Vagina (tissue), 2 donors: Measurements from ENCODE around the gene MPZL3. TPM values are rescaled to one million over a fixed set of nuclear protein-coding genes. Genes with fewer than 3 reads are reported as not detected.

Experiments
- DNase-seq, 2 donors: peaks; one replicate each; pipeline ENCODE4 v3.0.0-alpha.2; 2017; ENCODE audit errors: extremely low spot score in 2 of 2
- H3K27ac ChIP-seq: fragments of 200-600 bp; sonication (generic); one replicate; pipeline ENCODE4 v1.5.1; 2019
- H3K27me3 ChIP-seq: fragments of 200-600 bp; sonication (generic); one replicate; pipeline ENCODE4 v1.5.1; 2019
- H3K36me3 ChIP-seq, 2 donors: fragments of 200-600 bp; sonication (generic); one replicate each; pipeline ENCODE4 v1.5.1; 2017 to 2019
- H3K4me1 ChIP-seq: fragments of 200-600 bp; sonication (generic); one replicate; pipeline ENCODE4 v1.5.1; 2019
- H3K4me3 ChIP-seq, 2 donors: fragments of 200-600 bp; sonication (generic); 1 replicate in 1 of 2; 2 replicates in 1 of 2; pipeline ENCODE4 v1.5.1; 2016 to 2019
- H3K9me3 ChIP-seq: fragments of 200-600 bp; sonication (generic); one replicate; pipeline ENCODE4 v1.5.1; 2019
- POLR2A ChIP-seq, 2 donors: fragments of 450-650 bp; IDR thresholded peaks; one replicate each; pipeline ENCODE4 v1.6.1; 2017; ENCODE audit warnings: antibody characterized with exemption in 2 of 2, mild to moderate bottlenecking in 2 of 2, moderate library complexity in 2 of 2
- POLR2AphosphoS5 ChIP-seq, 2 donors: sonication (generic); formaldehyde crosslinking; IDR thresholded peaks; one replicate each; pipeline ENCODE4 v1.9.0; 2017; ENCODE audit warnings: antibody characterized with exemption in 2 of 2, mild to moderate bottlenecking in 2 of 2, low read depth in 1 of 2; ENCODE audit not compliant: insufficient read depth in 1 of 2
- intact Hi-C: fragments of 100-400 bp; cut with DNase I; formaldehyde crosslinking; loops from one replicate; pipeline ENCODE4 v1.15.1; 2023
- total RNA-seq: library from RNA; depleted of rRNA; stranded (reverse); fragments of >200 nt; gene quantifications from one replicate; pipeline ENCODE4 v1.2.3, GENCODE V29; 2016
- TF ChIP-seq, protein P1 (sequence below), 3 experiments: fragments of 450-650 bp in 2 of 3; fragments of 200-600 bp in 1 of 3; sonication (generic) in 1 of 3; IDR thresholded peaks; one replicate each; pipeline ENCODE4 v1.5.1; 2017 to 2019; ENCODE audit warnings: antibody characterized with exemption in 3 of 3, mild to moderate bottlenecking in 2 of 3, moderate library complexity in 2 of 3

The MPZL3 gene
- total RNA-seq, 1 donor from 2014 or later = 9.1 TPM

DNA sequence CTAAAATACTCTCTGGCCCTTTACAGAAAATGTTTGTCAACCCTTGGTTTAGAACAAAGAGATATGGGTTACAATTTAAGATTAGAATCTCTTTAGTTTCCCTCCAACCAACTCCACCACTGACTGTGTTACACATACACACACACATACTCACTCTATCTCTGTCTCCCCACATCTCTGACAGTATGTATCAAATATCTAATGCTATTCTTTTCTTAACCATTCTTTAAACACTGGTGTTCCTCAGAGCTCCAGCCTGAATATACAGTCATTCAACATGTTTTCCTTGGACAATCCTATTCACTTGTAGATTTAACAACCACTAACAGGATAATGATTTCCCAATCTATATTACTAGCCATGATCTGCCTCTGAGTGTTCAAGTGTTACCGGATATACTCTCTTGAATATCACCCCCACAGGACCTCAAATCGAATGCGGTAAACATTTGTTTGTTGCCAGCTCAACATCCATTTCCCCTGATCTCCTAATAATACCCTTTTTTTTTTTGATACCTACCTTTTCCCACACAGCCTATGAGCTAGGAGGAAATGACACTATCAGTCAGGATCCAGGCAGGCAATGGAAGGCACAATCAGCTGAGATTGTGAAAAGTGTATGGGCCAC lies 6.1 kb downstream of the MPZL3 start:
- H3K4me1 ChIP-seq = peaks cover 18% of the 10 kb centered on the region
- intact Hi-C loops = no loop called here
- H3K9me3 ChIP-seq = no peaks in the 10 kb centered on the region
- no peak for DNase-seq
- no peak overlapping the region for H3K27ac ChIP-seq
- no peaks in the 10 kb centered on the region for H3K36me3 ChIP-seq
- TF ChIP-seq POLR2AphosphoS5 (IDR thresholded peaks at IDR 0.05; ENCODE audit: insufficient read depth in 1 of 2, low read depth in 1 of 2) (no peak), POLR2A (IDR thresholded peaks at IDR 0.05) (no peak)
- TF ChIP-seq, protein P1, sequence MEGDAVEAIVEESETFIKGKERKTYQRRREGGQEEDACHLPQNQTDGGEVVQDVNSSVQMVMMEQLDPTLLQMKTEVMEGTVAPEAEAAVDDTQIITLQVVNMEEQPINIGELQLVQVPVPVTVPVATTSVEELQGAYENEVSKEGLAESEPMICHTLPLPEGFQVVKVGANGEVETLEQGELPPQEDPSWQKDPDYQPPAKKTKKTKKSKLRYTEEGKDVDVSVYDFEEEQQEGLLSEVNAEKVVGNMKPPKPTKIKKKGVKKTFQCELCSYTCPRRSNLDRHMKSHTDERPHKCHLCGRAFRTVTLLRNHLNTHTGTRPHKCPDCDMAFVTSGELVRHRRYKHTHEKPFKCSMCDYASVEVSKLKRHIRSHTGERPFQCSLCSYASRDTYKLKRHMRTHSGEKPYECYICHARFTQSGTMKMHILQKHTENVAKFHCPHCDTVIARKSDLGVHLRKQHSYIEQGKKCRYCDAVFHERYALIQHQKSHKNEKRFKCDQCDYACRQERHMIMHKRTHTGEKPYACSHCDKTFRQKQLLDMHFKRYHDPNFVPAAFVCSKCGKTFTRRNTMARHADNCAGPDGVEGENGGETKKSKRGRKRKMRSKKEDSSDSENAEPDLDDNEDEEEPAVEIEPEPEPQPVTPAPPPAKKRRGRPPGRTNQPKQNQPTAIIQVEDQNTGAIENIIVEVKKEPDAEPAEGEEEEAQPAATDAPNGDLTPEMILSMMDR (IDR thresholded peaks at IDR 0.05) = no peak
- H3K4me3 ChIP-seq = no peak overlapping the region
- H3K27me3 ChIP-seq = no peaks in the 10 kb centered on the region

DNA sequence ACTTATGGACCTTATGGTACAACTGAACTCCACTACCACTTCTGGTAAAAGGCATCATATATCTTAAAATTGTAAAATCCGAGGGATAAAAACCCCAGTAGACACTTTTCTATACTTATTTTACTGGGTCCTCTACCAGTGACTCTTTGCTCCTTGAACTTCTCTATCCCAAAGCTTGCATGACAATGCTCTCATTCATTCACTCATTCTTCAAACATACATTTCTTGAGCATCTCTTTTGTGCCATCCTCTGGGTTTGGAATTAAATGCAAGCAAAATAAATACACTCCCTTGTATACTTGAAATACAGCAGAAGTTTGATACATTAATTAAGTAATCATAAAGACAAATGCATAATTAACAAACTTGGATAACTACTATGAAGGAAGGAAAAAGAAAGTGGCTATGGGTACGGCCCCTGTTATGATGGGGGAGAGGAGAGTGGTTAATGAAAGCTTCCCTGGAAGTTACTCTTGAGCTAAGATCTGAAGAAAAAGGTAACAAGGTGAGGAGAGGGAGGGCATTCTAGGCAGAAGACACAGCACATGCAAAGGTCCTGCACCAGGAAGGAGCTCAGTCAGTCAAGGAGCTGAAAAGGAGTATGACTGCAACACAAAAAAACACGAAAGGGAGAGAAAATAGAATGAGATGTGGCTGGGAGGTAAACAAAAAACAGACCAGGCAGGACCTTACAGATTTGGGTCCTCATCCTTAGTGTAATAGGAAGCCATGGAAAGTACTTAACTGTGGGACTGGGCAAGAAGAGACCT lies 8.0 kb downstream of the MPZL3 start:
- no peak for TF ChIP-seq POLR2A (IDR thresholded peaks at IDR 0.05)
- TF ChIP-seq POLR2AphosphoS5 (IDR thresholded peaks at IDR 0.05; ENCODE audit: insufficient read depth in 1 of 2, low read depth in 1 of 2) = no peak
- TF ChIP-seq, protein P1 (IDR thresholded peaks at IDR 0.05) = no peak
- no peak overlapping the region for H3K27ac ChIP-seq
- intact Hi-C loops = no loop called here

DNA sequence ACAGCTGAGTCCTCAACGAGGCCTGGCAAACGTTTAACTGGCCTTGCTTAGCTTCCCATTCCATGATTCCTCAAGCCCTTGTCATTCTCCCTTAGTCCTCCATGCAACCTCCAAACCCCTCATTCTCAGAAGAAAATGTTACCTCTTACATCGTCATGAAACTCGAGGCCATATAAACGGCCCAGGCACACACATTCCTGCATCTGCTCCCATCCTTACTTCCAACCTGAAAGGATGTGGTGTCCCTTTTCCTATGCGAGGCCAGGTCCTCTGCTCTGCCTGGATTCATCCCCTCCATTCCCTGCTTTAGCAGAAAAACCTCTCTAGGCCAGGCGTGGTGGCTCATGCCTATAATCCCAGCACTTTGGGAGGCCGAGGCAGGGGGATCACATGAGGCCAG lies 9.0 kb downstream of the MPZL3 start:
- peaks cover 23% of the 10 kb centered on the region for H3K4me1 ChIP-seq
- peak overlapping the region; percentile 65 for H3K27ac ChIP-seq
- H3K27me3 ChIP-seq = no peaks in the 10 kb centered on the region
- intact Hi-C loops = no loop called here
- H3K4me3 ChIP-seq = no peak overlapping the region
- no peaks in the 10 kb centered on the region for H3K9me3 ChIP-seq
- TF ChIP-seq POLR2A (IDR thresholded peaks at IDR 0.05) (no peak), POLR2AphosphoS5 (IDR thresholded peaks at IDR 0.05; ENCODE audit: insufficient read depth in 1 of 2, low read depth in 1 of 2) (no peak)
- TF ChIP-seq, protein P1 (IDR thresholded peaks at IDR 0.05) = no peak
- H3K36me3 ChIP-seq = no peaks in the 10 kb centered on the region
- no peak for DNase-seq

More for the DNA sequence above, 8.0 kb downstream of the MPZL3 start:
- Histone ChIP-seq H3K27me3 (no peaks in the 10 kb centered on the region), H3K36me3 (no peaks in the 10 kb centered on the region), H3K9me3 (no peaks in the 10 kb centered on the region), H3K4me1 (peaks cover 23% of the 10 kb centered on the region), H3K4me3 (no peak overlapping the region)
- no peak for DNase-seq

DNA sequence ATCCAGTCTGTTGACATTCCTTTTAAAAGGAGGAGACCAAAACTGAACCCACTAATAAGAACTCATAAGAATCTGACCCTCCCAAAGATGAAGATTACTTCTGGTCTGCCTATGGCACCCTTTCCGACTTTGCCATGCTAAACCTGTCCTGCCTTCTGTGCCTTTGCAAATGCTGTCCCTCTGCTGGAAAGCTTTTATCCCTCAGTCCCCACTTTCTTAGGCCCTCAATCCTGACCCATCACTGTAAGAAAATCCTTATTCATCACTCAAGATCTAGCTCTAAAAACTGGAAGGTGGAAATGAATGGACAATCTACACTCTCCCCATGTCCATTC lies 10.4 kb downstream of the MPZL3 start:
- Histone ChIP-seq H3K4me3 (no peak overlapping the region), H3K36me3 (no peaks in the 10 kb centered on the region), H3K9me3 (no peaks in the 10 kb centered on the region), H3K27ac (peak overlapping the region; percentile 65), H3K4me1 (peaks cover 23% of the 10 kb centered on the region), H3K27me3 (no peaks in the 10 kb centered on the region)
- TF ChIP-seq POLR2A (IDR thresholded peaks at IDR 0.05) = no peak
- TF ChIP-seq, protein P1 (IDR thresholded peaks at IDR 0.05) = no peak
- TF ChIP-seq POLR2AphosphoS5 (IDR thresholded peaks at IDR 0.05; ENCODE audit: insufficient read depth in 1 of 2, low read depth in 1 of 2) = no peak
- no peak for DNase-seq
- intact Hi-C loops = no loop called here
